ENCODE data around the gene RNF39. TPM values are rescaled to one million over a fixed set of nuclear protein-coding genes. Genes with fewer than 3 reads are reported as not detected.

Gene RNF39
- total and polyA plus RNA-seq, 2 of the 13 experiments (the other 11 are each of a cell fraction or from before 2014, with no cell fraction given), result 0.13 to 1.8 TPM

GRCh38 chr6:30101444-30102413 is 26.2 kb upstream of the RNF39 start (continued):
- TF ChIP-seq KDM2A (CRISPR knock-in tag; IDR thresholded peaks at IDR 0.05; ENCODE audit: borderline replicate concordance, low read depth) (peak; percentile 93), MXD1 (CRISPR knock-in tag; IDR thresholded peaks at IDR 0.05) (peak; percentile 81), ZNF839 (CRISPR knock-in tag; IDR thresholded peaks at IDR 0.05; ENCODE audit: borderline replicate concordance) (0 out of 2 replicates have a peak, but pooled peaks have one; percentile 22), ZNF790 (CRISPR knock-in tag; IDR thresholded peaks at IDR 0.05; ENCODE audit: borderline replicate concordance) (no peak), SP2 (CRISPR knock-in tag; IDR thresholded peaks at IDR 0.05) (no peak), POLR2A (IDR thresholded peaks at IDR 0.05; ENCODE audit: insufficient read depth in 1 of 2, low read depth in 2 of 2, low read length in 2 of 2) (peak; percentile 91 to 99), ZFAT (CRISPR knock-in tag; conservative IDR thresholded peaks at IDR 0.05) (no peak), ZNF275 (CRISPR knock-in tag; IDR thresholded peaks at IDR 0.05; ENCODE audit: borderline replicate concordance) (peak; percentile 79; the same call in 1 of the 2 replicates), ZNF766 (CRISPR knock-in tag; IDR thresholded peaks at IDR 0.05; ENCODE audit: borderline replicate concordance) (peak; percentile 71; the same call in 1 of the 2 replicates), PCBP2 (optimal IDR thresholded peaks at IDR 0.05; ENCODE audit: low read depth, low read length, poor library complexity, severe bottlenecking) (no peak), MED8 (CRISPR knock-in tag; IDR thresholded peaks at IDR 0.05; ENCODE audit: insufficient replicate concordance) (peak; percentile 90), RBM39 (IDR thresholded peaks at IDR 0.05; ENCODE audit: low read depth, low read length, poor library complexity, severe bottlenecking) (peak; percentile 70), ZBTB43 (CRISPR knock-in tag; conservative IDR thresholded peaks at IDR 0.05) (no peak; the same call in none of the 2 replicates), ZBTB14 (CRISPR knock-in tag; IDR thresholded peaks at IDR 0.05) (no peak; the same call in 1 of the 2 replicates), ZNF235 (CRISPR knock-in tag; IDR thresholded peaks at IDR 0.05; ENCODE audit: borderline replicate concordance) (peak; percentile 96; the same call in 1 of the 2 replicates), ISL2 (CRISPR knock-in tag; IDR thresholded peaks at IDR 0.05) (no peak; the same call in 1 of the 2 replicates), ZNF329 (CRISPR knock-in tag; IDR thresholded peaks at IDR 0.05; ENCODE audit: low read depth) (peak; percentile 72; the same call in 1 of the 2 replicates), ZNF282 (IDR thresholded peaks at IDR 0.05; ENCODE audit: partially characterized antibody) (no peak), ATF7-NPFF (CRISPR knock-in tag; IDR thresholded peaks at IDR 0.05; ENCODE audit: low read depth) (peak; percentile 52; the same call in 1 of the 2 replicates), DMTF1 (CRISPR knock-in tag; IDR thresholded peaks at IDR 0.05) (no peak), ZNF850 (CRISPR knock-in tag; conservative IDR thresholded peaks at IDR 0.05) (no peak), POLR2AphosphoS5 (IDR thresholded peaks at IDR 0.05; ENCODE audit: low read depth, low read length) (peak; percentile 99)

Measured in HepG2 (cell line).